ENCODE measurements around the gene DNAH8. TPM values are rescaled to one million over a fixed set of nuclear protein-coding genes. Genes with fewer than 3 reads are reported as not detected.
A peak's percentile ranks its signal among the peaks of the same experiment; 100 is the strongest.

The DNAH8 gene
- polyA plus RNA-seq, 3 donors = not detected

- no peaks in the 10 kb centered on the region for H3K9me3 ChIP-seq (replicated peaks in 1 of 2; ENCODE audit: control insufficient read depth in 1 of 2, insufficient read depth in 1 of 2, low read length in 2 of 2)
- no peaks in the 10 kb centered on the region for H3K4me1 ChIP-seq (ENCODE audit: control insufficient read depth in 1 of 2, insufficient read depth in 2 of 2, low read length in 2 of 2)
- Mint-ChIP-seq H3K4me1 (no peaks in the 10 kb centered on the region), H3K27me3 (ENCODE audit: low read depth in 3 of 3) (peaks cover 43 to 68% (median 52%) of the 10 kb centered on the region in 3 donors), H3K9me3 (peaks cover 0 to 1% (median 0%) of the 10 kb centered on the region in 7 donors), H3K36me3 (no peaks in the 10 kb centered on the region), H3K27ac (no peak overlapping the region), H3K4me3 (peak overlapping the region in 1 of 2 donors; percentile 46)
- no peak overlapping the region for H3K9ac ChIP-seq (ENCODE audit: insufficient read depth, low read length, poor library complexity, severe bottlenecking)
- no peak for TF ChIP-seq CTCF (IDR thresholded peaks at IDR 0.05)
- H3K4me2 ChIP-seq (replicated peaks; ENCODE audit: extremely low read depth, low read length, poor library complexity, severe bottlenecking) = no peak overlapping the region
- intact Hi-C loops (cut with micrococcal nuclease) = no loop called here
- WGBS (ENCODE audit: insufficient coverage) = 60% methylated on average over 1 of the region's 6 CpGs
- H3K79me2 ChIP-seq (ENCODE audit: insufficient read depth, low read length) = no peaks in the 10 kb centered on the region
- H3K27me3 ChIP-seq (ENCODE audit: control insufficient read depth in 2 of 2, insufficient read depth in 2 of 2, low read length in 2 of 2) = peaks cover 28 to 46% of the 10 kb centered on the region in 2 donors
- H3K36me3 ChIP-seq (replicated peaks in 1 of 2; ENCODE audit: control insufficient read depth in 1 of 2, insufficient read depth in 2 of 2, low read length in 2 of 2) = no peaks in the 10 kb centered on the region
- no peak overlapping the region for H2AFZ ChIP-seq (ENCODE audit: insufficient read depth, low read depth, low read length, poor library complexity, severe bottlenecking)
- DNase-seq = no peak
- no peak overlapping the region for H3K4me3 ChIP-seq (replicated peaks in 1 of 3; ENCODE audit: low read depth in 2 of 3, low read length in 3 of 3)
- no peaks in the 10 kb centered on the region for H4K20me1 ChIP-seq (ENCODE audit: insufficient read depth, low read length)
- no peak overlapping the region for H3K27ac ChIP-seq (ENCODE audit: low read depth in 1 of 2, low read length in 2 of 2)
Observed at GRCh38 chr6:39047434-39048327, 332.6 kb downstream of the DNAH8 start.

GRCh38 chr6:39048481-39049399 lies 333.6 kb downstream of the DNAH8 start, which contains the start of gene GLP1R:
Gene GLP1R, plus strand, starts transcription at chr6:39048781. Its CDS starts 60 bp downstream, at chr6:39048841.
- no peak within 1 kb of the TSS for H3K4me2 ChIP-seq (replicated peaks; ENCODE audit: extremely low read depth, low read length, poor library complexity, severe bottlenecking)
- no peaks in the 10 kb centered on the region for H3K79me2 ChIP-seq (ENCODE audit: insufficient read depth, low read length)
- no peaks in the 10 kb centered on the region for H3K4me1 ChIP-seq (ENCODE audit: control insufficient read depth in 1 of 2, insufficient read depth in 2 of 2, low read length in 2 of 2)
- 2% methylated on average over 74 of the region's 74 CpGs for WGBS (ENCODE audit: insufficient coverage)
- peaks cover 2% of the 10 kb centered on the region for H3K4me1 Mint-ChIP-seq
- DNase-seq = no peak
- H3K27me3 Mint-ChIP-seq (ENCODE audit: low read depth in 3 of 3) = peaks cover 41 to 66% (median 52%) of the 10 kb centered on the region in 3 donors
- H3K4me3 ChIP-seq (replicated peaks in 1 of 3; ENCODE audit: low read depth in 2 of 3, low read length in 3 of 3) = no peak within 1 kb of the TSS
- H3K27ac ChIP-seq (ENCODE audit: low read depth in 1 of 2, low read length in 2 of 2) = no peak within 1 kb of the TSS
- no peaks in the 10 kb centered on the region for H3K36me3 Mint-ChIP-seq
- no peak within 1 kb of the TSS for H2AFZ ChIP-seq (ENCODE audit: insufficient read depth, low read depth, low read length, poor library complexity, severe bottlenecking)
- H3K9ac ChIP-seq (ENCODE audit: insufficient read depth, low read length, poor library complexity, severe bottlenecking) = no peak within 1 kb of the TSS
- no peak within 1 kb of the TSS for H3K27ac Mint-ChIP-seq
- H3K9me3 Mint-ChIP-seq = peaks cover 0 to 1% (median 0%) of the 10 kb centered on the region in 7 donors
- H3K9me3 ChIP-seq (replicated peaks in 1 of 2; ENCODE audit: control insufficient read depth in 1 of 2, insufficient read depth in 1 of 2, low read length in 2 of 2) = no peaks in the 10 kb centered on the region
- TF ChIP-seq CTCF (IDR thresholded peaks at IDR 0.05) = no peak
- H3K4me3 Mint-ChIP-seq = peak within 1 kb of the TSS in 1 of 2 donors; percentile 70
- no peaks in the 10 kb centered on the region for H4K20me1 ChIP-seq (ENCODE audit: insufficient read depth, low read length)
- peaks cover 28 to 46% of the 10 kb centered on the region in 2 donors for H3K27me3 ChIP-seq (ENCODE audit: control insufficient read depth in 2 of 2, insufficient read depth in 2 of 2, low read length in 2 of 2)
- no peaks in the 10 kb centered on the region for H3K36me3 ChIP-seq (replicated peaks in 1 of 2; ENCODE audit: control insufficient read depth in 1 of 2, insufficient read depth in 2 of 2, low read length in 2 of 2)
- intact Hi-C loops (cut with micrococcal nuclease) = no loop called here

Data from CD14-positive monocyte (primary cell).